ENCODE measurements around the gene NECAB3.

NECAB3 gene

DNA sequence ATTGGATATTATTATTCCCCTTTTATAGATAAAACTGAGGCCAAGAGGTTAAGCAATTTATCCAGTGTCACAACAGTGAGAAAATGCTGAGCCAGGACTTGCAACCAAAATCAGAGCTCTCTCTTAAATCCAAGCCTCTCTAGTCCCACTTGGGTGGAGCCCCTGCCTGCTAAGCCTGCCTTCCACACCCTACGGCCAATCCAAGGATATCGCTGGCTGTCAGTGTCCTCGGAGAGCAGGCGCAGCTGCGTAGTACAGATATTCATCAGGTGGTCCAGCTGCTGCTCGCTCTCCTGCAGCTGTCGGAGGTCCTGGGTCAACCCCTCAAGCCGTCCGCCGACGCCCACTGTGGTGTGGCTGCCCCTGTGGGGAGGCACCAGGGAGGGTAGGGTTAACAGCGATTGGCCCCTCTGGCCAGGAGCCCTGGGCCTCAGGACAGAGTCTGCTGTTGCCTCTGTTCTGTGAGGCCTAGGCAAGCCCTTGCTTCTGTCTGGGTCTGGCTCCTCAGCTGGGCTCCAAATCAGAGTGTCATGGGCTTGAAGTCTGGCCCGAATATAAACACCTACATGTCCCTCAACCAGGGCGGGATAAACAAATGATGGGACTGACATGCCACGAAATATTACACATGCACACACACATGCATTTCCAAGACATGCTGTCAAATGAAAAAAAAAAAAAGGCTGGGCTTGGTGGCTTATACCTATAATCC is 3.9 kb upstream of the NECAB3 start:
- DNase-seq (ENCODE audit: low read depth in 2 of 2) = no peak

DNA sequence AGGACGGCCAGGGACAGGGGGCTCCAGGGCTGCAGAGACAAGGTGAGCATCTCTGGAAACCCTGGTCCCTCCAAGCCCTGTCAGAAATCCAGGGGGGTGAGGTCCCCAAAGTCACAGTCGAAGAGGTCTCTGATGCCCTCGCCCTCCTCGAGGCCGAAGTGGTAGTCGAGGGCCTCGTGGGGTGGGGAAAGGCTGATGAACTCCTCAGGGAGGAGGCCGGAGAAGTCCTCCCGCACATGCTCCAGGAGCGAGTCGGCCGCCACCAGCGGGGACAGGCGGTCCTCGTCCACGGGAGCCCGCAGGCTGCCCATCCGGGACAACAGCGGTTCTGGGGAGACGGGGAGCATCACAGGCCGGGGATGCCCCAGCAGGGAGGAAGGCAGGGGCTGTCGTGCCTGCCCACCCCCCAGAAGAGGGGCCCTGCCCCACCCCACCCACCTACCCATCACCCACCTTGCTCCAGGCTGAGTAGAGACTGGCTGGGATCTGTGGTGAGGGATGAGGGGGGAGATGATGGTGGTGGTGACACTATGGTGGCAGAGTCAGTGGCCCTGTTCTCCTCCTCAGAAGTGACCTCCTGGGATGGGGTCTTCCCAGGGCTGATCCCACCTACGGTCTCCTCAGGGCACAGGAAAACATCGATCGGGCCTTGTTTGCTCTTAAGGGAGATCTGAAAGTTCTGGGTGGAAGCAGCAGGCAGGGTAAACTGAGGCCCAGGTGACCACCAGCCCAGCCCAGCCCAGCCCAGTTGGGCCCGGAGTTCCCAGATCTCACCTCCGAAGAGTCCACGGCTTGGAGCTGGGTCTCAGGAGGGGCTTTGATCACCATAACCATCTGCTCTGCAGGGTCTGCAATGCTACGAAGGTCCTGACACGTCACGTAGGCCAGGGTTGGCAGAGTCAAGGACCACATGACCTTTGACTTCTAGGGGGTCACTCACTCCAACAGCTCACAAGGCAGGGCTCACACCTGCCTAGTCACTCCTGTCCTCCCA is 2.7 kb upstream of the NECAB3 start:
- no peak for DNase-seq (ENCODE audit: low read depth in 2 of 2)

DNA sequence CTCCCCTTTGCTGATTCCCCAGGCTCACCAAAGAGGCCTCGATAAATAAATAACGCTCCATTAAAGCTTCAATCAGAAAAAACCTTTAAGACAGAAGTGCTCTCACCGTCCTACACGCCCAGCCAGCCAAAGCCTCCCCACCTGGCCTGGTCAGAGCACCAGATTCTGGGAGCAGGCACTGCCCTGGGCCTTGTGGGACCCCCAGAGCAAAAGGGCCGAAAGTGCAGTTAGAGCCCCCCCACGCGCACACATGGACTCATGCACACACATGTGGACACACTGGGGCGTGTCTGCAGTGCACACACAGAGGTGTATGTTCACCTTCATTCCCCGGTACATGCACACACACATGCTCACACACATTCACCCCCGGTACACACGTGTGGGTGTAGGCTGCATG is 1.9 kb upstream of the NECAB3 start:
- no peak for DNase-seq (ENCODE audit: low read depth in 2 of 2)

DNA sequence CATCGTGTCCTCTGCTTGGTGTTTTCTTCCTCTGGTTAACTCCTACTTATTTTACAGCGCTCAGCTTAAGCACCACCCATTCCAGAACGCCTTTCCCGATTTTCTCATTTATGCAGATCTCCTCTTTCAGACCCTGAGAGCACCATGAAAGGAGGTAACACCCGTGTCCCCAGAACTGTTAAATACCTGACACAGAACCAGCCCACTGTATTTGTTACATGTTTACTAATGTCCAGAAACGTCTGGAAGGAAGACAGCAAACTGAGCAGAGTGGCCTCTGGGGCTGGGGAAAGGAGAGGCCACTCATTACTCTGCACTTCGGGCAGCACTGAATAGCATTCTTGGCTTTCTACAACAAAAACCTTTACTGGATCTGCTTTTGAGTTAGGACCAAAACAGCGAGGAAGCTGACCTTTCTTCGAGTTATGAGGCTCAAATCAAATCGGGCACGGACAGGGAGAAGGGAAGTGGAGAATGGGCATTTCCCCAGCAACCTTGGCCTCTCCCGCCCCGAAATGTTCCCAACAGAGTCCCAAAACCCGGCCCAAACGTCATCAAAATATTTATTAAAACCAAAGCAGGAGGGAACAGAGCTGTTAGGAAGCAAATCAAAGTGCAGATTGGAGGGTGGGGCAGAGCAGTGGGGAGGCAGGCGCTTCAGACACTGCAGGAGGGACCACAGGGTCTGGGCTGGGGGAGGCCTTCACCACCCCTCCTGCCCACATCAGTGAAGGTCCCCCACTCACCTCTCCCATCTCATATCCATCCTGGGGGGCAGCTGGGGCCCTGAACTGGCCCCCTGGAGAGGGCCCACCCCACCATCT is 1.1 kb upstream of the NECAB3 start:
- no peak for DNase-seq (ENCODE audit: low read depth in 2 of 2)

DNA sequence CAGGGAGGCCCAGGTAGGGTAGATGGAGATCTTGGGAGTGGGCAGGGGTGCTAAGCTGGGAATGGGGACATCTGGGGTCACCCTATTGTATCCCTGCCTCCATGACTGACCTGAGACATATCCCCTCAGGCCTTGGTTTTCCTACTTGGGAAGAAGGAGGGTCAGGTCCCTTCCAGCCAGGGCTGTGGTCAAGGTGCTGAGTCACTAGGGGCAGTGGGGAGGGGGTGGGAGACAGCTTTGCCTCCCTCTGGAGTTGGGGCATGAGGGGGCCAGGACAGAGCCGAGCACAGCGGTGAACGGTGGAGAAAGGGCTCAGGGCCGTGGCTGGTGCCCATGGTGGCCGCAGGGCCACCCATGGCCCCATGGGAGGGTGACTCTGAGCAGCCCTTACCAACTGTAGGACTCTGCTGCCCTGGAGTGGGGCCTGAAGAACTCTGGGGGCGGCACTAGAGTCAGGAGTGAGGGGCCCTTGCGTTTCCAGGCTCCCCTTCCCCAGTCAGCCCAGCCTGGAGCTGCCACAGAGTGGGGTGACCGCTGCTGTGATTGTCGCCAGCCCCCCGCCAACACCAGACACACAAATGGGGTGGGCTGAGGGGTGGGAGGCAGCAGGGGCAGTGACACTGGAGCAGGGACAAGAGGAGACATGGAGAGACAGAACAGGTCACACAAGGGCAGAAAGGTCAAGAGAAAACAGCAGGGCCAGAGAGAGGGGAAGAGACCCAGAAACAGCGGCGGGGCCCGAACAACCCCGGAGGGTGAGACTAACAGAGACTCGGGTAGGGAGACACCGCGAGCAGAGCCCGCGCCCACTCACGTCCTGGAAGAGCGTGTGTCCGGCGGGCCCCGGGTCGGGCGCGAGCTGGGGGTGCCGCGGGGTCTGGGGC is 576 bp downstream of the NECAB3 start:
- DNase-seq (ENCODE audit: low read depth in 2 of 2) = no peak

DNA sequence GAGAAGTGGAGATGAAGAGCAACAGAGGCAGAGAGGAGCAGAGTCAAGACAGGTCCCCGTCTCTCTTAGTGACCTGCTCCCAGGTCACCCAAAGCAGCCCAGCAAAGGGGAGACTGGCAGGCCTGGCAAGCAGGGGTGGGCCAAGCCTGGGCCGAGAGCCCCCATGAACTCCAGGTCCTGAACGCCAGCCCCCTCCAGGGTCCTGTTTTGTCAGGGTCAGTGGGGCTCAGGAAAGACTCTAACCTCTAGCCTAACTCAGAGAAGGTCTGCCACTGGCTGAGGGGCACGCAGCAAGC is 1.2 kb downstream of the NECAB3 start:
- DNase-seq (ENCODE audit: low read depth in 2 of 2) = no peak

DNA sequence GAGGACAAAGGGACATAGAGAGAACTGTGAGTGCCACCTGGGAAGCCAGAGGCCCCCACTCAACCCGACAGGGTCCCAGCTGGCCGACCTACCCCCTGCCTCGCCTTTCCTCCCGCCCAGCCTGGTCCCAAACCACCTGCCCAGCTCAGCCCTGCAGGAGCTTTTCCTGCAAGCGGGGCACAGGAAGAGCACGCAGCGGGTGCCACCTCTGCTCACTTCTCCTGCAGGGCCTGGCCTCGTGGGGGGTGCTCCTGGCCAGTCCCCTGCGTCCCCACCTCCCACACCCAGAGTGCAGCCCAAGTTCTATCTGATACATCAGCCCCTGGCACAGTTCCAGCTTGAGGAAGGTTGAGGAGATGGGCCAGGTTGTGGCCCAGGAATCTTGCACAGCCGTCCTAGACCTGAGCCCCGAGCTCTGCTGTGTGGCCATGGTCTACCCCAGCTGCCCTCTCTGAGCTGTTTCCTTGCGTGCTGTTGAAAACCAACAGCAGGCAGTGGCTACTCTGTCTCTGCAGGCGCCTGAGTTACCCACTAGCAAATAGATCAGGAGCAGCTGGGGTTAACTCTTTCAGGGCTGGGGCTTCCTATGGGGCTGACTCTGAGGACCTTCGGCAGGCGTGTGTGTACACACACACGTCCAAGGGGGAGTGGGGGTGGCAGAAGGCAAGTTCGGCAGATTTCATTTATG is 1.7 kb downstream of the NECAB3 start:
- DNase-seq (ENCODE audit: low read depth in 2 of 2) = no peak

DNA sequence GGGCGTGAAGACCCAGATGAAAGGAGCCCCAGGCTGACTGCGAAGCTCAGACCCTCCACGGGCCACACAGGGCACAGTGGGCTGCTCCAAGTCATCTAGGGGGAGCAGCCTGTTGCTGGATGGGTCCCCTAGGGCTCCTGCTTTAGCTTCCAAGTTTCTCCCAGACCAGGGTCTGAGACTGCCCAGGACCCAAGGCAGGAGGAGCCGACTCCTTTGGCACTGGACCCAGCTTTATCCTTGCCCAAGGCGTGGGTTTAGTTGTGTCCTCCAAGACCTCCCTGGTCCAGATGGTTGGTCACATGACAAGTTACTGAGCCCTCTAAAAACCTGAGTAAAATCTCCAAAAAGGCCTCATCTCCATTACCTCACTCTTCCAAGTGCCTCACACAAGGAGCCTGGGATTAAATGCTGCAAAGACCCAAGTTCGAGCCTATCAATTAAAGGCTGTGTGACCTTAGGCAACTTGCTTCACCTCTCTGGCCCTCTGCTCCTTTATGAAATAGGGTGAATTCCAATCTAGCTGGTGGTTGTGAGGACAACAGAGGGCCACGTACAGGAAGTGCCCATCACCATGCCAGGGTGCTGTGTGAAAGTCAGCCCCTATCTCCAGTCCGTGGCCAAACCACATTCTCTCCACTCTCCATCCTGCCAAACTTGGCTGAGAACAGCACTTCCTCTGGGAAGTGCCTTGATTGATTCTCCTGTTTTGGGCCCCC is 2.5 kb downstream of the NECAB3 start:
- DNase-seq (ENCODE audit: low read depth in 2 of 2) = no peak

DNA sequence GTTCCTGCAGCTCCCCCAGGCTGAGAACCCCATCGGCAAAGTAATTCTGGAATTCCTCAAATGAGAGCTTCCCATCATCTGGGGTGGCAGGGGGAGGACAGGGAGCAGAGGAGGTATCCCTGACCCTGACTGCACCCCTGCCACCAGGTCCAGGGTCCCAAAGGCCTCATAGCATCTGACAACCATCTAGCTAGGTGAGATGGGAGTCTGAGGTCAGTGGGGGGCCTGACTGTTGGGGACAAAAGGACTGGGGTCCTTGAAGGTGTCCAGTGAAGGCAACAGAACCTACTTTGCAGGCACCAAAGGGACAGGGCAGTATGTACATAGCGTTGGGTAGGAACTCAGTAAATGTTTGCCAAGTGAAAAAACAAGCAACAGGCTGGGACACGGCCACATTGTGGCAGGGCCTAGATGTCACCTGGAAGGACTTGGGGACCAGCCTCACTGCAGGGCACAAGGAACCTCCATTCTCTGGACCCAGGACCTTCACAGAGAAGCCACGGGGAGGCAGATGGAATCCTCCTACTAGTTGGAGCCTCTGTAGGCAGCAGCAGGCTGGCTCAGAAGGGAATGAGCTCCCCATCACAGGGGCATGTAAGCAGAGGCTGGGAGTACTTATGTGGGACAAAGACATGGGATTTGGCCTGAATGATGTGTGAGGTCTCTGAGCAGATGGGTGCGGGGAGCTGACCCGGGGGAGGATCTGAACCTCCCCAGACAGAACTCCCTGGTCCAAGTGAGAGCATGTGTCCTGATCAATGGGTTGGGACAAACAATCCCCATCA is 3.3 kb downstream of the NECAB3 start:
- no peak for DNase-seq (ENCODE audit: low read depth in 2 of 2)

DNA sequence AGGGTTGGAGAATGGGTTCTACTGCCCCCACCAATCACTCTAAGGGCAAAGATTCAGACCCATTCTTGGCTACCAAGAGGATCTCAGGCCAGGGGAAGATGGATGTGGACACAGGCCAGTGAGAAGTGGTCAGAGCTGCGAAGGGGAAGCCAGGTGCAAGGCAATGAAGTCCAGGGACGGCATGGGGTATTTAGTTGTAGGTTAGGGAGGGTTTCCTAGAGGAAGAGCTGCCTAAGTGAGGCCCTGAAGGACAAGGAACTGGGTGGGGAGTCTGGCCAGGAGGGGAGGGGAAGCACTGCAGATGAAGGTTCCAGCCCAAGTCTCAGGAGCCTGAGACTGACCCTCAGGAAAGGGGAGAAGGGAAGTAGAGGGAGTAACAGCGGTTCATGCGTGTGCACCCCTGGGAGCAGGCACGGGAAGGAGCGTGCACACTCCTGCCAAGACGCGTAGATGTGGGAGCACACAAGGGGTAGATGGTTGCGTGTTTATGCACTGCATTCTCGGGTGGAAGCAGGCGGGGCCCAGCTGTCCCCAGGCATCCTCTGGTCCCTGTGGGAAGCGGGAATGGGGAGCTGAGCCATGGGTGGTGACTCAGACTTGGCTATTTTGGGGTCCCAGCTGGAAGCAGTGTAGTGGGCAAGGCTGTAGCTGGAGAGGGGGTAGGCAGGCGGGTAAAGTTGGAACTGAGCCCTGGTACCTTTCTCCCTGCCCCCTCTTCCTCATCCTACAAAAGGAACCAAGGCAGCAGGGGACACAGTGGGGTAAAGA is 4.2 kb downstream of the NECAB3 start:
- DNase-seq (ENCODE audit: low read depth in 2 of 2) = no peak

DNA sequence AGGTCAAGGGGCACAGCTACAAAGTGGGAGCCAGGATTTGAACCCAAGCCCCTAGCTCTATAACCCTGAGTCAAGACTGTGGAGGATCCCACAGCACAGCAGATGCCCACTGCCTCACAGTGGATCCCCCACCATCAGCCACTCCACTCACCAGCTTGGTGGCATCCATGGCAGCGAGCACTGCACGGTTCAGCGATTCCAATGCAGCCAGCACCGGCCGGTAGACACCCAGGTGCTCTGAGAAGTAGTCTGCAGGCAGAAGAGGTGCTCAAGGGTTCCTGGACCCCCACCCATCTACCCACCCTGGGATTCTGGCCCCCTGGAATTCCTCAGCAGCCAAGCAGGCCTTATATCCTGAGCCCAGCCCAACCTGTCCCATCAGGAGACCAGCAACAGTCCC is 5.0 kb downstream of the NECAB3 start:
- DNase-seq (ENCODE audit: low read depth in 2 of 2) = no peak

DNA sequence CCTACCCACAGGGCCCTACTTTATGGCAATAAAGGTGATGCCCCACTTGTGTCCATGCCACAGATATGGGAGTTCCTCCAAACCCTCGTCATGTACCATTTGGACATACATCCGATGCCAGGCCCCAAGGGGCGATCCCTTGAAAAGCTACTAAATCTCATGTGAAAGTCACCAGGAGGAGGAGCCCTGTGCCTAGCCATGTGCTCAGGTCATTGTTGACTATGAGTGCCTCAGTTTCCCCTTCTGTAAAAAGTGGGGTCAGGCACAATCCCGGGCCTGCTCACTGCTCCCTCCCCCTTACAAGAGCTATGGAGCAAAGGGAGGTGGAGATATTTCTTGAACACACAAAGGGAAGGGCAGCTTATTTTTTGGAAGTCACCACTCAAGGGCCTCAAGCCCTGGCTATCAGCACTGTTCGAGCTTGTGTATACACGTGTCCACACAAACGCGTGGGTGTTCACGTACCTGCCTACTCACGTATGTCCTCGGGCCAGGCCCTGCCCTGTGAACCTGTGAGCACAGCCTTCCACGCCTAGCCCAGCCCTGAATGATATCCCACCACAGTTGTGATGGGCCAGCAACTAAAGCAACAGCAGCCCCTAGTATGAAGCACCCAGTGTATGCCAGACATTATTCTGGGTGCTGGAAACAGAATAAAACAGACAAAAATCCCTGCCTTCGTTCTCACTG is 5.6 kb downstream of the NECAB3 start:
- no peak for DNase-seq (ENCODE audit: low read depth in 2 of 2)

DNA sequence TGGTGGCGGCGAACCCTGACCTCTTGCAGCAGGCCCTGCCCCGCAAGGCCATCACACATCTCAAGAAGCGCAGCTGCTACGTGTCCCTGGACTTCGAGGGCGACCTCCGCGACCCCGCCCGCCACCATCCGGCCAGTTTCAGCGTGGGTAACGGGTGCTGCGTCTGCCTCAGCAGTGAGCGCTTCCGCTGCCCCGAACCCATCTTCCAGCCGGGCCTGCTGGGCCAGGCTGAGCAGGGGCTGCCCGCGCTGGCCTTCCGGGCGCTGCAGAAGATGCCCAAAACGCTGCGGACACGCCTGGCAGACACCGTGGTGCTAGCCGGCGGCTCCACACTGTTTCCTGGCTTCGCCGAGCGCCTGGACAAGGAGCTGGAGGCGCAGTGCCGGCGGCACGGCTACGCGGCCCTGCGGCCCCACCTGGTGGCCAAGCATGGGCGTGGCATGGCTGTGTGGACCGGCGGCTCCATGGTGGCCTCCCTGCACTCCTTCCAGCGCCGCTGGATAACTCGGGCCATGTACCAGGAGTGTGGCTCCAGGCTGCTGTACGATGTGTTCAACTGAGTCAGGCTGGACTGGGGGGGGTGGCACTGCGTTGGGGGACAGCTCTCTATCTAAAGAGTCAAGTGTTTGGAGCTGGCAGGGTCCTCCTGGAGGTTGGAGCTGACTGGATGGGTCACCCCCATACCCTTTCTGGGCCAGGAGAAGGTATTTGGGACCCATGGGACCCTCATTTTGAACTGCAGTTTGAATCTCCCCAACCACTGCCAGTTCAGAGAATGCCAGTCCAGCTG is 6.4 kb downstream of the NECAB3 start:
- DNase-seq (ENCODE audit: low read depth in 2 of 2) = peak; percentile 60 to 62

DNA sequence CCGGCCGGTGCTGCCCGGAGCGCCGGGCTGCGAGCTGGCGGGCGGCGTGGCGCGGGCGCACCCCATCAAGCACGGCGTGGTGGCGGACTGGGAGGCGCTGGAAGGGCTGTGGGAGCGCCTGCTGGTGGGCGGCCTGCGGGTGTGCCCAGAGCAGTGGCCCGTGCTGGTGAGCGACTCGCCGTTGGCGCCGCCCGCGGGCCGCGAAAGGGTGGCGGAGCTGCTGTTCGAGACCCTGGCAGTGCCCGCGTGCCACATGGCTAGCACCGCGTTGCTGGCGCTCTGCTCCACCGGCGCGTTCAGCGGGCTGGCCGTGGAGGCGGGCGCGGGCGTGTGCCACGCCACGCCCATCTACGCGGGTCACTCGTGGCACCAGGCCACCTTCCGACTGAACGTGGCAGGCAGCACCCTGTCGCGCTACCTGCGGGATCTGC is 7.0 kb downstream of the NECAB3 start:
- no peak for DNase-seq (ENCODE audit: low read depth in 2 of 2)

DNA sequence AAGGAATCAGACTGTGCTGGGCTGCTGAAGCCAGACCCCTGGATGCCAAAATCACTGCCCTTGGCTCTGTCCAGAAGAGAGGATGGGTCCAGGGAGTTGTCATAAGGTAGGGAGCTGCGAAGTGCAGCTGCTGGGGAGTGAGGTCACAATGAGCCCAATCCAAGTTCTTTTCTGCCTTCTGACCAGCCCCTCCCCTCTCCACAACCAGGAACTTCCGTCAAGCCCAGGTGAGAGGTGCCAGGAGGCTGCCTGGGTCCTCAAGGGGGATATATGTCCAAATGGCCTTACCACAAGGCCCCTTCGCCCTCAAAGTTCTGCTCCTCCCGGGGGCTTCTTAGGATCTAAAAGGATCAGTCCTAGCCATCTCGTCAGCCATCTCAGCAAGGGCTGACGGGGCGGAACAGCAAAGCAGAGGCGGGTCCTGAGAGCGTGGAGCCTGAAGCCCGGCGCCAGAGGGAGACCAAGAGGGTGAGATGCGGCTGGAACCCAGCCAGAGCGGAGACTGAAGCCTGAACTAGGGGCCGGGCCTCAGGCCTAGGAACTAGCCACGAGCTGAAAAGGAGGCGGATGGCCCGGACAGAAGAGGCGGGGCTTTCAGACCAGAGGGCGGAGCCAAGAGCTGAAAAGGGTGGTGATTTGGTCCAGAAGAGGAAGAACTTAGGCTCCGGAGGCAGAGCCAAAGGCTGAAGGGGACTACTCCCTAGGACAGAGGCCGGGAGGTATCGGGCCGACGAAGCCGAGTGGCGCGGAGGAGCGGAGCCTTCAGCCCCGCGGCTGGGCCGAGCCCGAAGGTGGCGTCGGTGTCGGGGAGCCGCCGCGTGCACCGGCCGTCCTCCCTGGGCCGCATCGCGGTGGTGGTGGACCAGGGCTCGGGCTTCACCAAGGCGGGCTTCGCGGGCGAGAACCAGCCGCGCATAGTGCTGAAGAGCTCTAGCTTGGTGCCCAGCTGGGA is 7.7 kb downstream of the NECAB3 start, which contains the start of gene ACTL10:
TSS of gene ACTL10 (plus strand) at position 651 of the 952 bp plus-strand sequence. CDS start 555 bp downstream, outside the sequence.
- DNase-seq (ENCODE audit: low read depth in 2 of 2) = peak; percentile 57 to 67

DNA sequence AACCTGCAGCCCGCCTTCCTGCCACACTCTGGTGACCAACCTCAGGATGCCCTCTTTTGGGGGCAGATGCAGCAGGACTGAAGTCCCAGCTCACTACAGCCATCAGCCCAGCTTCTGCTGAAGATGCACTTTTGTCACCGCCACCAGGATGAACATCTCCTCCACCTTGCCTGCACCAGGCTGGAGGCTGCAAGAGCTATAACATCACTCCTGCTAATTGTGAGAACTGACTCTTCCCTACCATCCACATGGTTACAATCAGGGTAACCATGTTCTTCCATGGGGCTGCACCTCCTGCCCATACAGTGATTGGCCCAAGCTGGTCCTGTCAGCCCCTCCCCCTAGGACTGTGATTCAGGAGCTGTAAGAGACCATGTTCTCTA is 9.5 kb downstream of the NECAB3 start:
- no peak for DNase-seq (ENCODE audit: low read depth in 2 of 2)
